Measurements from ENCODE around the gene PEMT.

PEMT gene

DNA sequence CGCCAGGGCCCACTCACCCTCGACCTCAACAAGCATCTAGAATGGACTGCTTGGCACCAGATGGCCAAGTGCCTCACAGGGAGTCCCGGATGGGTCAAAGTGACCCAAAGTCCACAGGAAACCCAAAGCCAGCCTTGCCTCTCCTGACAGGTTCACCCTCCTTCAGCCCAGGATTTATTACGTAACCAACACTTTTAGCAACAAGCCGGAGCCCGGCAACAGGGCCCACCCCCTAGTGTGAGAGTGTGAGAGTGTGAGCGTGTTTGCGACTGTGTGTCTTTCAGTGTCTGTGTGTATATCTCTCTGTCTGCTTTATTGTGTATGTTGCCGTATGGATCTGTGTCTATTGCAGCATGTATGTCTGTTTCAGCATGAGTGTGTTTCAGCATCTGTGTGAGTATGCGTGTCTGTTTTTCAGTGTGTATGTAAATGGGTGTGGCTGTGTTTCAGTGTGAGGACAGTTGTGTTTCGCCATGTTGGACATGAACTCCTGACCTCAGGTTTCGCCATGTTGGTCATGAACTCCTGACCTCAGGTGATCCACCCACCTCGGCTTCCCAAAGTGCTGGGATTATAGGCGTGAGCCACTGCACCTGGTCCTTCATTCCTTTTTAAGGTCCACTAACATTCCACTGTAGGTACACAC, 13.7 kb upstream of the PEMT start:
- DNase-seq (ENCODE audit: low read depth): no peak

- DNase-seq (ENCODE audit: low read depth): no peak
Measured at GRCh38 chr17:17603895-17604225, 12.4 kb upstream of the PEMT start.

DNA sequence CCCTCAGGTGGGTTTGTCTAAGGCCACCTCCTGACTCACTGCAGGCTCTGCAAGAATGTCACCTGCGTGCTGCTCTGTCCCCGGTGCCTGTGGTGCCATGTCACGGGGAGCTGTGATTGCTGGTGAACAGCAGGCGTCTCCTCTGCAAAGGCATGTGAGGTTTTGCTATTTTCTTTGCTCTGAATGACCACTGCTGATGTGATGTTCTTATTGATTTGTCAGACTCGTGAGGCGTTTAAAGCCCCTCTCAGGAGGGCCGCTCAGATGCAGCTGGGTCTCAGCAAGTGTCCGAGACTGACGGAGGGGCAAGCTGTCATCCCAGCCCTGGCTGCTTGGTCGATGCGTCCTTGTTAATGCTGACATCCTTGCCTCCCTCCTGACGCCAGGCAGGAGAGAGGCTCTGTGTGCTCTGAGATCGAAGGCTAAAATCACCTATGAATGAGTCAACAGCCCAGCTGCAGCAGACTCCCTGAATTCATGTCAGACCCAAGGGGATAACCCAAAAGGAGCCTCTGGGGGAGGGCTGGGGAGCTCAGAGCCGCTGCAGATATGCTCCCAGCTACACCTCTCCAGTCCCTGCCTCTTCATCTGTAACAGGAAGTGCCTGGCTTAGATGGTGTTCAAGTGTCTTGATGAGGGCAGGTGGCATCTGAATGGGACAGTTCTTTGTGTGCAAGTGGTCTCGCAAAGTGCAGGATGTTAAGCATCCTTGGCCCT, 11.8 kb upstream of the PEMT start:
- no peak for DNase-seq (ENCODE audit: low read depth)

DNA sequence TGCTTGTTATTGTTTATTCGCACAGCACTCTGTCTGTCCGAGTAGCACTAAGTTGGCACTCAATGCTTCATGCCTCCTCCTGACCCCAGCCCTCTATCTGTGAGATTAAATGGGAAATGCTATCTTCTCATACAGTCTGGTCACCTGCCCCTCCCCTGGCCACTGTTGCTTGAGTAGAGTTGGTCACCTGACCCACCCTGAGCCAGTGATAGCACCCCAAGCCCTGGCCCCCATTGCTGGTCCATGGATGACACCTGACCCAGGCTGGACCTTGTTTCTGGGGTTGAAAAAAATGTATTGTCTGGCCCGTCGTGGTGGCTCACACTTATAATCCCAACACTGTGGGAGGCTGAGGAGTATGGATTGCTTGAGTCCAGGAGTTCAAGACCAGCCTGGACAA, 8.5 kb upstream of the PEMT start:
- DNase-seq (ENCODE audit: low read depth): no peak

GRCh38 chr17:17598003-17598402, 6.5 kb upstream of the PEMT start:
- DNase-seq (ENCODE audit: low read depth): no peak

DNA sequence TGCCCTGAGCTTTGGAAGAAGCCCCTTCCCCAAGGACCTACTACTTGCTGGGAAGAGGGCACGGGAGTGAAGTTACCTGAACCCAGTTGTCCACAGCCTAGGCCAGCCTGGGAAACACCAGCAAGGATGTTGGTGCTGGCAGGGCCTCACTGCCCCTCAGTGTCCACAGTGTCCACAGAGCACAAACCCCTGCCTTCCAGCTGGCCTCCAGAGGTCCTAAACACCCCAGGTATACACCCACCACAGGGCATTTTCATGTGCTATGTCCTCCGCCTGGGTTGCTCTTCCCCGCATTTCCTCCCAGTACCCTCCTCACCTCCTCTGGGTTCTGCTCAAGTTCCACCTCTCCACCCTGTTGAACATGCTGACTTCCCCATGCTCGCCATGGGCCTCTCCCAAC, 4.2 kb upstream of the PEMT start:
- no peak for DNase-seq (ENCODE audit: low read depth)

DNA sequence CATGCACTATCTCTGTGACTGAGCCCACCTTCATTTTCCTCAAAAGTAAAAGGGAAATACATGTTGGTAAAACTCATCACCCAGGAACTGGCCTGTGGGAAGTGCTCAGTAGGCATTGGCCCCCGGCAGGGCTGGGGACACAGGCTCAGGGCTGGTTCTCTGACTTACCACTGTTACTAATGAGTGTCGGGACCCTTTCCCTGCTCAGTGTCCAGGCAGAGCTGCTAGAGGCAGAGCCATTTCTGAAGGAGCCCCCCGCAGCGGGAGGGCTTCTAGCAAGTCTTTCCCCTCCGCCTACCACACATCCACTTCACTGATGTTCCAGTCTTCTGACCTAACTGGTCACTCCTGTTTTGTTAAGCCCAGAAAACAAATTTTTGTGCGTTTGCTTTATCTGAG, 1.7 kb upstream of the PEMT start:
- DNase-seq (ENCODE audit: low read depth): no peak

GRCh38 chr17:17590883-17591354, 589 bp downstream of the PEMT start:
- DNase-seq (ENCODE audit: low read depth): no peak

- no peak for DNase-seq (ENCODE audit: low read depth)
Measured at GRCh38 chr17:17590141-17590751, 1.3 kb downstream of the PEMT start.

DNA sequence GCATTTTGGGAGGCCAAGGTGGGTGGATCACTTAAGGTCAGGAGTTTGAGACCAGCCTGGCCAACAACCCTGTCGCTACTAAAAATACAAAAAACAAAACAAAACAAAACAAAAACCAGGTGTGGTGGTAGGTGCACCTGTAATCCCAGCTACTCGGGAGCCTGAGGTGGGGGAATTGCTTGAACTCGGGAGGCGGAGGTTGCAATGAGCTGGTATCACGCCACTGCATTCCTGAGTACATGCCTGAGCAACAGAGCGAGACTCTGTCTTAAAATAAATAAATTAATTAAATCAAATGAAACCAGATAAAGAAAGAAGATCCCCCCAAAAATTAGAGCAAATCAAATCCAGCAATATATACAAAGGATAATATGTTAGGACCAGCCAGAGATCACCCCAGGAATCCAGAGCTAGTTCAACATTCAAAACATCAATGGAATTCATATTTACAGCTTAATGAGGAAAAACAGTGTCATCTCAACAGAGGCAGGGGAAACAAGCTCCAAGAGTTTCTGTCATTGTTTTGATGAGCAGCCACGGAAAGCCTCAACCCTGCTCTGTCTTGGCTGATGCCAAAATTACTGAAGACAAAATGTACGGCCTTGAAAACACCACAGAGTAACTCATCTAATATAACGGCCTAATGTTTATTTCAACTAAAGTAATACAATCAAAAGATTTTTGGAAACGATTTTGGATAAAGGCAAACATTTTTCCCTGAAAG, 3.7 kb downstream of the PEMT start:
- DNase-seq (ENCODE audit: low read depth): no peak

DNA sequence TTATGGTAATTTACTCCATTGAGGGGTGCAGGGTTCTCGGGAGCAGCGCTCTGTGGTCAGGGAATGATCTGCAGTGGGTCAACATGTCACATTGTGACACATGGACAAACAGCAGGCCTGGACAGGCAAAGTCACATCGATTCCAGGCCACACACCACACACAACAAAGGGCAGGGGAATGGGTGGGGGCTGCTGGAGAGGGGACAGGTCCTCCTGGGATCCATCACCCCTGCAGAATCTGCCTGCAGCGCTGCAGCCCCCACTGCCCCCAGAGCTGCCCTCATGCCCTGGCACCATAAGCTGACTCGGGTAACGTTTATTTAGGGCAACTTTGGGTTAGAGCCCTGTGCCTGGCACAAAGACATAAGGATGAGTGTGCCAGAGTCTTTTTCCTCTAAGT, 9.1 kb downstream of the PEMT start:
- no peak for DNase-seq (ENCODE audit: low read depth)

- no peak for DNase-seq (ENCODE audit: low read depth)
Measured at GRCh38 chr17:17581509-17581908, 10.0 kb downstream of the PEMT start.

DNA sequence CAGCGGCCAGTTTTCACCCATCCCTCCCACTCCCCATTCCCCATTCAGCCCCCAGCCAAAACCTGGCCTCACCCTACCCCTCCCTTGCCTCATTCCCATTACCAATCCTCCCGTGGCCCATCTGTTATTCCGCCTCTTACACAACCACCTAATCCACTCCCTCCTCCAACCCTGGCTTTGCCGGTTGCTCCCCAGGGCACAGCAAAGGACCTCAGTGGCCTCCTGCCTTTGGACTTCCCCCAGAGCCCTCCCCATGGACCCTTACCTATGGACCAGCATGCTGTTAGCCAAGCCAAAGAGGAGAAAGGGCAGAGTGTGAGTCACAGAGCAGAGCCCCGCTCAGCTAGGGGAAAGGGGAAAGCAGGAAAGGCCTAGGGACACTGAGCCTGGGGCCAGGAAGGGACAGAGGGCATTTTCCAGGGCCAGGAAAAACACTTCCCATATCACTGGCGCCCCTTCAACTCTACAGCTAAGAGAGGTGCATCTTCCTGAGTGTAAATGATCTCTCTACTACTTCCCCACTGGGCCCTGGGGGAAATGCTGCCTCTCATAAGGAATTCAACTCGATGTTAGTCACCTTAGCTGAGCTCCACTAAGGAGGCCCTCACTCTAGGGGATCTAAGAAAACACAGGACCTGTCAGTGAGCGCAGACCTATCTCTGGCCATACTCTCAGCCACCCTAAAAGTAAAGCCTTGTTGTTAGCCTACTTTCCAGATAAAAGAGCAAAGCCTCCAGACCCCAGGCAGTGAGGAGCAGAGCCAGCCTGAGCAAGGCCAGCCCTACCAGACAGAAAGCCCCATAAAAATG, 10.6 kb downstream of the PEMT start:
- no peak for DNase-seq (ENCODE audit: low read depth)

- no peak for DNase-seq (ENCODE audit: low read depth)
Measured at GRCh38 chr17:17579691-17580090, 11.8 kb downstream of the PEMT start.

- DNase-seq (ENCODE audit: low read depth): no peak
Measured at GRCh38 chr17:17577373-17577772, 14.1 kb downstream of the PEMT start.

- no peak for DNase-seq (ENCODE audit: low read depth)
Measured at GRCh38 chr17:17576772-17577234, 14.7 kb downstream of the PEMT start.

DNA sequence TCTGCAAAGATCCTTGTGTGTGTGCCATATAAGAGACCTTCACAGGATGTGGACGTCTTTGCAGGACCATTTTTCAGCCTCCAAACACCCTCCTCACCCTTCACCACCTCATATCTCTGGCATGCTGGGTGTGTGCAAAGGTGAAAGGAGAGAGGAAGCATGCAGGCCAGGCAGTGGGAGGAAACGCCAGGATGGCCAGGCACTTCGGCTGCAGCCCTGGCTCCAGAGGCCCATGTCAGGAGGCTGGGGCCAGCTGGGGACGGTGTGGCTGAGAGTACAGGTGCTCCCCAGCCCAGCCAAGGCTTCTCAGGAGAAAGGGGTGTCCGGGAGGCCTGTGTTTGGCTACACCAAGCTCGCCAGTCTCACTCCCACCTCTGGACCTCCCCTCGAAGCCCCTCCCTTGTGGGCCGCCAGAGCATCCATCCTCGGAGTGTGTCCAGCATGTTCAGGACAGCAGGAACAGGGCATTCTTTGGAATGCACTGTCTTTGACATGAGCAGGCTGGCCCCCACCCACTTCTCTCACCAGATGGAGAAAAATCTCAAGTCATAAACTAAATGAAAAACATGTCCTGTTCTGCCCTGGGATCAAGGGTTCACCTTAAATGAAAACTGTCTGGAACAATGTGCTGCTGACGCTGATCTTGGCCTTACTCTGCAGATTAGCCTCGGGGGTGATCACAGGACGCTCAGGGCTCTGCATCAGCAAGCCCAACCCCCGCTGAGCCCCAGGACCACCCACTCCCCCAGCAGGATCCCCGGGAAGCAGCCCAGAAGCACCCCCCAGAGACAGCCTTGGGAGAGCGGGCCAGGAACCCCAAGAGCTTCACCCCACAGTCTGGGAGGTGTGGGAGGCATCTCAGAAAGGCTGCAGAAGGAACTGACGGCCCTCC, 15.9 kb downstream of the PEMT start:
- DNase-seq (ENCODE audit: low read depth): no peak

- DNase-seq (ENCODE audit: low read depth): no peak
Measured at GRCh38 chr17:17573912-17574311, 17.6 kb downstream of the PEMT start.

DNA sequence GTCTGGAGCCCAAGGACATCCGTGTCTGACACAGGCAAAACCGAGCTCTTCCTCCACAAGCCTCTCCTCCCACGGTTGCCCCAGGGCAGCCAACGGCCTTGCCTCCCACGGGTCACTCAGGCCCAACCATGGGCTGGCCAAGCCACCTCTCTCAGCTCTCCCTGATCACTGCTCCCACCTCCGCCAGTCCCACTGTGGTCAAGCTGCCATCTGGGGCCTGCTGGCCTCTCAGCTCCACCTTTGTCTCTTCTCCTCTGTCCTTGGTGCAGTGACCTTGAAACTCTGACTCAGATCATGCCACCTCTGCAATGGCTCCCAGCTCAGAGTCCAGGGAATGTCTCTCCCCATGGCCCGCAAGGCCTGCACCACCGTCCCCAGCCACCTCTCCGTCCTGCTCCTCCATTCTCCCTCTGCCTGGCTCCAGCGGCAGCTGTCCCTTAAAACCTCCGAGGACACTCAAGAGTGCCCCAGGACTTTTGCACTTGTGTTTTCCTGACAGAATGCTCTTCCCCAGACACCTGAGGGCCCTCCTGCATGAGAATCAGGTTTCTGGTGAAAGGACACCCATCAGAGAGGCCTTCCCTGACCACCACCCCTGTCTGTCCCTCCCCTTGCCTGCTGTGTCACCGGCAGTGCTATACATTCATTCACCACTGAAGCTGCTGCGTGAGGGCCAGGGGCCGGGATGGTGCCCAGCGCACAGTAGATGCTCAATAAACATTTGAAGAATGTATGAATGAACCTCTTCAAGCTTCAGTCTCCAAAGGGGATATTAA, 19.3 kb downstream of the PEMT start:
- no peak for DNase-seq (ENCODE audit: low read depth)
